Measurements from ENCODE around the gene CUX1.
"Not testable (repeated sequence)": the region's sequence is repeated elsewhere in the genome, so short reads cannot be mapped to it uniquely, and the experiment has no call there.

DNA sequence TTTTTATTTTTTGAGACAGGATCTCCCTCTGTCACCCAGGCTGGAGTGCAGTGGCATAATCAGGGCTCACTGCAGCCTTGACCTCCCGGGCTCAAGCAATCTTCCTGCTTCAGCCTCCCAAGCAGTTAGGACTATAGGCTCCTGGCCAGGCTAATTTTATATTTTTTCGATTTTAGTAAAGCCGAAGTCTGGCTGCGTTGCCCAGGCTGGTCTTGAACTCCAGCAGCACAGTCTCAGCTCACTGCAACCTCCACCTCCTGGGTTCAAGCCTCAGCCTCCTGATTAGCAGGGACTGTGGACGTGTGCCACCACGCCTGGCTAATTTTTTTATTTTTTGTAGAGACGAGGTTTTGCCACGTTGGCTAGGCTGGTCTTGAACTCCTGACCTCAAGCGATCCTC, 225.4 kb downstream of the CUX1 start:
- TF ChIP-seq, protein P1, sequence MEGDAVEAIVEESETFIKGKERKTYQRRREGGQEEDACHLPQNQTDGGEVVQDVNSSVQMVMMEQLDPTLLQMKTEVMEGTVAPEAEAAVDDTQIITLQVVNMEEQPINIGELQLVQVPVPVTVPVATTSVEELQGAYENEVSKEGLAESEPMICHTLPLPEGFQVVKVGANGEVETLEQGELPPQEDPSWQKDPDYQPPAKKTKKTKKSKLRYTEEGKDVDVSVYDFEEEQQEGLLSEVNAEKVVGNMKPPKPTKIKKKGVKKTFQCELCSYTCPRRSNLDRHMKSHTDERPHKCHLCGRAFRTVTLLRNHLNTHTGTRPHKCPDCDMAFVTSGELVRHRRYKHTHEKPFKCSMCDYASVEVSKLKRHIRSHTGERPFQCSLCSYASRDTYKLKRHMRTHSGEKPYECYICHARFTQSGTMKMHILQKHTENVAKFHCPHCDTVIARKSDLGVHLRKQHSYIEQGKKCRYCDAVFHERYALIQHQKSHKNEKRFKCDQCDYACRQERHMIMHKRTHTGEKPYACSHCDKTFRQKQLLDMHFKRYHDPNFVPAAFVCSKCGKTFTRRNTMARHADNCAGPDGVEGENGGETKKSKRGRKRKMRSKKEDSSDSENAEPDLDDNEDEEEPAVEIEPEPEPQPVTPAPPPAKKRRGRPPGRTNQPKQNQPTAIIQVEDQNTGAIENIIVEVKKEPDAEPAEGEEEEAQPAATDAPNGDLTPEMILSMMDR (IDR thresholded peaks at IDR 0.05; ENCODE audit: low read length) = not testable (repeated sequence)
- not testable (repeated sequence) for TF ChIP-seq EZH2 (optimal IDR thresholded peaks at IDR 0.05; ENCODE audit: low read depth, low read length)

Measured in MM.1S (cell line).